HG03354 (cell line): ENCODE data around the gene IL20RA.
"Not testable (repeated sequence)": the region's sequence is repeated elsewhere in the genome, so short reads cannot be mapped to it uniquely, and the experiment has no call there.

ENCODE experiments used
- ATAC-seq: cut with Tn5 transposase; IDR thresholded peaks from one replicate; pipeline ENCODE4 v1.9.1; 2021; ENCODE audit warnings: mild to moderate bottlenecking; ENCODE audit not compliant: unreplicated experiment, poor library complexity, severe bottlenecking

The IL20RA gene, protein sequence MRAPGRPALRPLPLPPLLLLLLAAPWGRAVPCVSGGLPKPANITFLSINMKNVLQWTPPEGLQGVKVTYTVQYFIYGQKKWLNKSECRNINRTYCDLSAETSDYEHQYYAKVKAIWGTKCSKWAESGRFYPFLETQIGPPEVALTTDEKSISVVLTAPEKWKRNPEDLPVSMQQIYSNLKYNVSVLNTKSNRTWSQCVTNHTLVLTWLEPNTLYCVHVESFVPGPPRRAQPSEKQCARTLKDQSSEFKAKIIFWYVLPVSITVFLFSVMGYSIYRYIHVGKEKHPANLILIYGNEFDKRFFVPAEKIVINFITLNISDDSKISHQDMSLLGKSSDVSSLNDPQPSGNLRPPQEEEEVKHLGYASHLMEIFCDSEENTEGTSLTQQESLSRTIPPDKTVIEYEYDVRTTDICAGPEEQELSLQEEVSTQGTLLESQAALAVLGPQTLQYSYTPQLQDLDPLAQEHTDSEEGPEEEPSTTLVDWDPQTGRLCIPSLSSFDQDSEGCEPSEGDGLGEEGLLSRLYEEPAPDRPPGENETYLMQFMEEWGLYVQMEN

DNA sequence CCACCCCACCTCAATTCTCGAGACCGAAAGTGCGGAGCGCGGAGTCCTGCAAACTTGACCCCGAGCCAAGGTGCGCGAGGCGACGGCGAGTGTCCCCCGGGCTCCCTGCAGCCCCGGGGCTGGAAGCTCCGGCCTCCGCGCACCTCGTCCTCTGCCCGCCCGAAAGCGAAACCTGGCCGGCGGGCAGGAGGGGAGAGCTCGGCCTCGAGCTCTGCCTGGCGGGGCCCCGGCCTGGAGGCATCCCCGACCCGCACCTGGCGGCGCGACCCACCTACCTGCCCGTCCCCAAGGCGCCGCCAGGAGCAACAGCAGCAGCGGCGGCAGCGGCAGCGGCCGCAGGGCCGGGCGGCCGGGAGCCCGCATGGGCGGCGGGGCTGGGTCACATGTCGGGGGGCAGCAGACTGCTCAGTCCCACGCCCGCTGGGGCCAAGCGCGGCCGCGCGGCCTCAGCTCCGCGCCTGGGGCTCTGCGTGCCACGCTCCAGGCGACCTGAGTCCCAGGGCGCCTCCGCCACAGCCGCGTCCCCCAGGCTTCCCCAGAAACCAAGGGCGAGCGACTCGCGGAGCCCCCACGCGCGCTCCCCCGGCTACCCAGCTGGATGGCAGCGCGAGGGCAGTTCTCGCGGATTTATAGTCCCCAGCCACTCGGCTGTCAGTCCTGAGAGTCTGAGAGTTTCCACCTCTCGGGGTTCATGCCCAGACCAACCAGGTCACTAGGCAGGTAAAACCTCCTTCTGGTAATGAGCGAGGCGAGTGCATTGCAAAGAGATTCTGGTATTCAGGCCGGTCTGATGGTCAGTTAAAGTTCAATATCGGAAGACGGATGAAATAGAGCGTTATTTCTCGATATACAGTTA is at the start of gene IL20RA:
Gene IL20RA, minus strand, starts transcription at position 600 of the 856 bp plus-strand sequence. Its CDS starts 237 bp downstream, at position 363.
- ATAC-seq, result no peak

DNA sequence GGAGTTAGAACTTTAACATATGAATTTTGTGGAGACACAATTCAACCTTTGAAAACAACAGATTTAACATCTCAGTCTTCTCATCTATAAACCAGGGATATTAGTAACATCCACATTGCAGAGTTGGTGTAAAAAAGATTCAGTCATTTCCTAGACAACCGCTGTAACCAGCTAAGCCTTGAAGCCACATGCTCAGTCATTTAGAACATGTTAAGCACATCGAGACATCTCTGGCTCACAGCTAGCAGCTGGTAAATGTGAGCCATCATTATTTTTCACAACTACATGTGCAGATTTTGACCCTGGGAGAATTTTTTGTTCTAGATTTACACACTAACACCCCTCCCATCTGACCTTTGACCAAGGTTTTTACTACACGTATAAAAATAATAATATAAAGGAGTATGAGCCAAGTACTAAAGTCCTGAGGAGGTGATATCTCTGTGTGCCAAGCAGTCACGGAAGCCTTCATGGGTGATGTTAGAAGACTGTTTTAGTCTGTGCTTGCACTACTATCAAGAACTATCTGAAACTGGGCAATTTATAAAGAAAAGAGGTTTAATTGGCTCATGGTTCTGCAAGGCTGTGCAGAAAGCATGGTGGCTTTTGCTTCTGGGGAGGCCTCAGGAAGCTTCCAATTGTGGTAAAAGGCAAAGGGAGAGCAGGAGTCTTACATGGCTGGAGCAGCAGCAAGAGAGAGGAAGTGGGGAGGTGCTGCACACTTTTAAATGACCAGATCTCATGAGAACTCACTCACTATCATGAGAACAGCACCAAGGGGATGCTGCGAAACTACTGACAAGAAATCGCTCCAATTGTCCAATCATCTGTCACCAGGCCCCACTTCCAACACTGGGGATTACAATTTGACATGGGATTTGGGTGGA is 48.7 kb upstream of the IL20RA start:
- no peak for ATAC-seq

DNA sequence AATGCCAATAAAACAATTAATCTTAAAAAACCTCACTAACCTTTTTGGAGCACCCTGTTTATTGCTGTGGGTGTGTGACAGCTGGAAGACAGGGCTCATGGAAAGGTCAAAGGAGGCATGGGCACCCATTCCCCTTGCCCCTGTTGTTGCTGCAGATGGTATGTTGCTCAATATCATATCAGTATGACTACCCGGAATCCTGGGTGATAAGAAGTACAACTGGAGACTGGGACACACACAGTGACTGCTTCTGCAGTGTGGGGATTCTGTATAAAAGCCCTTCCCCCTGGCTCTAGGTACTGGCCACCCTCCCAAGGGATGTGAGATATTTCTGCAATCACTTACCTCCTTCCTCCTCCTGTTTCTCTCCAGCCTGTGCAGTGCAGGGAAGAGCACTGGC is 47.3 kb upstream of the IL20RA start:
- no peak for ATAC-seq

DNA sequence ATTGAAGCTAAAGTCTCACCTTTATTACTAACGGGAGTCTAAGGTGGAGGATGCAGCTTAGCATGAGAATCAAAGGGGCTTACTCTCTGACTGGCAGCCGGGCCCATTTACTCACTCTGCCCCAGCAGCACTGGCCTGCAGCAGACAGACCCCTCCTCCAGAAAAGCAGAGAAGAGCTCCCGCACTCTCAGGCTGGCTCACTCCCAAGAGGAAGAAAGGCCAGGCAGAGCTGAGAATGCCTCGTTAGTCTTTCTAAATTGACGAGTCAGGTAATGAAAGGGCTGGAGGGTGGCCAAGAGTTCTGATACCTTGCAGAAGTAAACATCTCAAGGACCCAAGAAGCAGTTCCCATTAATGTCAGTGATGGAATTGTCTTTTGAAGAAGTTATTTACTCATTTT is 44.5 kb upstream of the IL20RA start:
- no peak for ATAC-seq

DNA sequence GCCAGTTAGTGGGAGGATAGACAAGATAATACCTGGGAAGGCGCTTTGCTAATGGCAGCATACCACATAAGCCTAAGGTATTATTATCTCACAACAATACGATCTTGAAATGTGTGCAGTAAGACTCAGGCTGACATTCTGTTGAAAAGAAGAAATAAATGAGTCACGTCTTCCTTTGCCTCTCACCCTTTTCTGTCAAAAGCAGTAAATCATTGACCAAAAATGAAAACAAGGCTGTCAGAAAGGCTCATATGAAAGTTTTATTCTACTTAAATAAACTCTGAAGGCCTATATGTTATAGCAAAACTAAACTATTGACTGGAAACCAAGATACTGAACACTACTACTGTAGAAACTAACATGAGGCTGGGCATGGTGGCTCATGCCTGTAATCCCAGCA is 43.1 kb upstream of the IL20RA start:
- ATAC-seq, result peak; percentile 76

DNA sequence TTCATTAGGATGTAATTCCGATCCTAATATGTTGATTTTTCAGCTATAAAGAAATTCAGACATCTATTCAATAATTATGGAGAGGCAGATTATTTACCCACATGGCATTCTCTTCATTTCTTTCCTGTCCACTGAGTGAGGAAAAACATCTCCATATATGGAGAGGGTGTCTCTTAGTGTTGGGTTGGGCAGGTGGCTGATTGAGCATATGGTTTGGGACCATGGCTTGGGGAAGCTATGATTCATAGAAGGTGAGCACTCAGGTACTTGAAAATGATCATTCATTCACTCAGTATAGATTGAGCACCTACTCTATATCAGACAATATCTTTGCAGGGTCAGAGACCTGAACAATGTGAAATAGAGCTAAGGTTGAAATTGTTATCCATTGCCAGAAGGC is 41.3 kb upstream of the IL20RA start:
- ATAC-seq, result no peak

DNA sequence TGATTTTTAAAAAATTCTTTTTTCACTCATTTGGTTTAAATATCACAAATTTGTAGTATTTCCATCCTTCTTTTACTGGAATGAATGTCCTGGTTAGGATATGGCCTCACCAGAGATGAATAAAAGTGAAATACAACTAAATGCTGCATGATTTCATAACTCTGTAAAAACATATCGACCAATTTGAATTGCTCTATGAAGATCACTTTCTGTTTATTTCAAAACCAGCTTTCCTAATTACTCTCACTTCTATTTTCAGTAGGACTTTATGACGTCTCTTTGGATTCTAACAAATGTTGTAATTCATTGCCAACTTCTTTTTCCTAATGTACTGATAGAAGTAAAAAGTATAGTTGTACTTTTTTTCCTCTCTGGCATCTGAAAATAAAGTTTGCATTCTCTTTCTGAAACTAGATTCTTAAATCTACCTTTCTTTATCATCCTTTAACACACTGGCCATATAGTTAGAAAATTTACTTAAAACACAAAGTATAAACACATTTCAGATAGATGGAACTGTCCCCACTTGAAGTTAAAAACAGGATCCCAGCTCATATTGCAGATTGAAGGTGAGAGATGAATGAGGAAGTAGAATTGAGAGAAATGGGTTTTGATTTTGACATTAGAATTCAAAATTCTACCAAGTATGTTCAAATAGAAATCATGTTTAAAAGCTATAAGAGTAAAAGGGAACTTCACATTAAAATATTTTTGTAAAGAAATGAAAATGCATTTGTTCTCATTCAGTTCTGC is 40.3 kb upstream of the IL20RA start:
- ATAC-seq, result no peak

DNA sequence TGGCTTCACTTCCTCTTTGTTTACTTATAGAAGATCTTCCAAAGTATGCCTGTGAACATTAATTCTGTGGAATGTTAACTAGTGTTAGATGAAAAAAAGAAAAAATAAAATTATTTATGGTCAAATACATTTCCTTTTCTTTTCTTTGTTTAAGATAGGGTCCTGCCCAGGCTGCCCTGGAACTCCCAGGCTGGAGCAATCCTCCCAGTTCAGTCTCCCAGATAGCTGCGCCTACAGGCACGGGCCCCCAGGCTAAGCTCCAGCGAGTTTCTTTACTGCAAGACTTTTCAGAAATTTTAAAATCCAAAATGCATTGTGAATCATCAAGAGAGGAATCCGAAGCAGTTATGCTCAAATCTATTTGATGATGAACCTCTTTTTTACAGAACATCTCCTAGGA is 39.3 kb upstream of the IL20RA start:
- no peak for ATAC-seq

DNA sequence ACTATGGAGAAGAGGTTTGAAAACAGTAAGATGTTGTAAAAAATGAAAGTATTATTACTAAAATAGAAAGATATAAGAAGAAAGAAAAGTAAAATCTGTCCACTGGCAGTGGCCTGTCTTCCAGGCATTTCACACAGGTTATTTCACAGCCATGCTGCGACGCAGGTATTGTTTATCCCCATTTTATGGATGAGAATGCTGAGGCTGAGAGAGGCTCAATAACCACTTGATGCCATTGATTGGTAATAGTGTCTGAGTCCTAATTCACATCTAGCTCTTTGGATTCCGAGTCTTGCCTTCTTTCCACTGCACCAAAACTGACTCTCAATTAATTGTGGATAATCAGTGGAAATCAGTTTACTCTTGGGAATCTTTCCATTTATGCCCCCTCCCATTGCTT is 37.2 kb upstream of the IL20RA start:
- ATAC-seq, result no peak

DNA sequence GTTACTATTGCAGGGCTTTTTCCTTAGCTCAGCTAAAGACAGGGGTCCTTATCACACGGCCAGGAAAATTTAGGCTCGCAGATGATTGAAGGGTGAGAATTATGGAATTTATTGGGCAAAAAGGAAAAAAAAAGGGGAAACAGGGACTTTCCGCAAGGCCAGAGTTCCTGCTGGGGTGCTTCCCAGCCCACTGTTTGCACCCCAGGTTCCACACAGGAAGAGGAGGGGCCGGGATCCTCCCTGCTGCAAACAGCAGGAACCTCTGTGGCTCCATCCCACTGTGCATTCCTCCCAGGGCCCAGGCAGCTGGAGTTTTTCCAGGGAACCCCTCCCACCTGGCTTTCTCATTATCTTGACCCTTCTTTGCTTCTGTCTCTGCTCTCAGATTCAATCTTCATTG is 35.9 kb upstream of the IL20RA start:
- ATAC-seq, result no peak

DNA sequence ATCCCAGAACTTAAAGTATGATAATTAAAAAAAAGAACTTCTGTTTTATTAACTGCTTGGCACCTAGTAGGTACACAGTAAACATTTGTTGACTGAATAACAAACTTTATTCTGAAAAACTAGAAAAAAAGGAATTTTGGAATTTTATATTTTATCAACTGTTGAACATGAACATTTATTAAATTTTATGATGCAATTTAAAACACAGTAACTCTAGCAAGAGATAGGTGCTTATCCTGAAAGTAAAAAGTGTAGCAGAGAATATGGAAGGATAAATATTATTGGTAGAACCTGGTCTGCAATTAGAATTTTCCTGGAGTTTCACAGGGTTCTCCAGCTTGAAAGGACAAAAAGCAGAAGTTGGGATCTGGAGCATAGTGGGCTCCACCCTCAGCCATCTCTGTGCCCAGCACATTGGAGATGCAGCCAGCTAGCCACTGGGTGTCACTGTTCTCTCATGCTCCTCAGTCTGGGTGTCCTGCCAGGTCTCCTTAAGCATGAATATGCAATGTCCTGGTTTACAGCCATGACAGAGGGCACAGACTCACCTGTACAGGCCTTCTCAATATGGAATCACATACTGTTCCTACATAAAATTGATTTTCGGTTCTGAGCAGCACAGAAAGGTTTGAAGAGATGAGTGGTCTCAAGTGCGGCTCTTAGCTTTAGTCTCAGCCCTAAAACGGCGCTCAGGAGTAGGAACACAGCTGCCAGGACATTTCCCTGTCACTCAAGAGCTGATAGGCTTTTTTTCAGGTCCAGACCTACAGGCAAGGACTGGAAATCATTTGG is 31.7 kb upstream of the IL20RA start:
- ATAC-seq, result peak; percentile 100

DNA sequence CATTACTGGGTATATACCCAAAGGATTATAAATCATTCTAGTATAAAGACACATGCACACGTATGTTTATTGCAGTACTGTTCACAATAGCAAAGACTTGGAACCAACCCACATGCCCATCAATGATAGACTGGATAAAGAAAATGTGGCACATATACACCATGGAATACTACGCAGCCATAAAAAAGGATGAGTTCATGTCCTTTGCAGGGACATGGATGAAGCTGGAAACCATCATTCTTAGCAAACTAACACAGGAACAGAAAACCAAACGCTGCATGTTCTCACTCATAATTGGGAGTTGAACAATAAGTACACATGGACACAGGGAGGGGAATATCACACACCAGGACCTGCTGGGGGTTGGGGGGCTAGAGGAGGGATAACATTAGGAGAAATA is 31.0 kb upstream of the IL20RA start:
- not testable (repeated sequence) for ATAC-seq

DNA sequence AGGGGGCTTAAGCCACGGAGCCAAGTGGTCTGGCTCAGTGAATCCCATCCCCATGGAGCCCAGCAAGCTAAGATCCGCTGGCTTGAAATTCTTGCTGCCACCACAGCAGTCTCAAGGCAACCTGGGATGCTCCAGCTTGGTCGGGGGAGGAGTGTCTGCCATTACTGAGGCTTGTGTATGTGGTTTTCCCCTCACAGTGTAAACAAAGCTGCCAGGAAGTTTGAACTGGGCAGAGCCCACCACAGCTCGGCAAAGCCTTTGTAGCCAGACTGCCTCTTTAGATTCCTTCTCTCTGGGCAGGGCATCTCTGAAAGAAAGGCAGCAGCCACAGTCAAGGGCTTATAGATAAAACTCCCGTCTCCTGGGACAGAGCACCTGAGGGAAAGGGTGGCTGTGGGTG is 25.5 kb upstream of the IL20RA start:
- ATAC-seq, result no peak

DNA sequence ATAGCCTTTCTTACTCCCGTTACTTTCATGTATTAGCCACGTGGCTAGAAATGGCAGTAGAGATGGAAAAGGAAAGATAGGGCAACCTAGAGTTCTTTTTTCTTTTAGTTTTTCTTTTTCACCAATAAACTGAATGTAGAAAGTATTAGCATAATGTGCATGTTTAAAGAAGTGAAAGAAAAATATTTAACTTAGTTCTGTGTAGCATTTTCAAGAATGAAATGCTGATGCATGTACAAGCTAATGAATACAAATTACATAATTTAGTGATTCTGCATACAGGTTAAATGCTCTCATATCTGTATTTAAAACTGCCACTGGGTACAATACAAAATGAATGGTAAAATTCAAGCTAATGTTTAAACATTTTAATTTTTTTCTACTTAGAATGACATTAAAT is 22.6 kb upstream of the IL20RA start:
- no peak for ATAC-seq

DNA sequence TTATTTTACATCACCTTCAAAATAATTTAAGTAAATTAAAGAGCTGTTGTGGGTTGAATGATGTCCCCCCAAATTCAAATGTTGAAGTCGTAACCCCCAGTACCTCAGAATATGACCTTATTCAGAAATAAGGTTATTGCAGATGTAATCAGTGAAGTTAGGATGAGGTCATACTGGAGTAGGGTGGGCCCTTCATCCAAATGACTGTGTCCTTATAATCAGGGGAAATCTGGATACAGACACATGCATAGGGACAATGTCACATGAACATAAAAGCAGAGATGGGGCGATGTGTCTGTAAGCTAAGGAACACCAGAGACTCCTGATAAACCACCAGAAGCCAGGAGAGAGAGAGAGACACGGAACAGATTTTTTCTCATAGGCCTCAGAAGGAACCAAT is 13.3 kb upstream of the IL20RA start:
- no peak for ATAC-seq

DNA sequence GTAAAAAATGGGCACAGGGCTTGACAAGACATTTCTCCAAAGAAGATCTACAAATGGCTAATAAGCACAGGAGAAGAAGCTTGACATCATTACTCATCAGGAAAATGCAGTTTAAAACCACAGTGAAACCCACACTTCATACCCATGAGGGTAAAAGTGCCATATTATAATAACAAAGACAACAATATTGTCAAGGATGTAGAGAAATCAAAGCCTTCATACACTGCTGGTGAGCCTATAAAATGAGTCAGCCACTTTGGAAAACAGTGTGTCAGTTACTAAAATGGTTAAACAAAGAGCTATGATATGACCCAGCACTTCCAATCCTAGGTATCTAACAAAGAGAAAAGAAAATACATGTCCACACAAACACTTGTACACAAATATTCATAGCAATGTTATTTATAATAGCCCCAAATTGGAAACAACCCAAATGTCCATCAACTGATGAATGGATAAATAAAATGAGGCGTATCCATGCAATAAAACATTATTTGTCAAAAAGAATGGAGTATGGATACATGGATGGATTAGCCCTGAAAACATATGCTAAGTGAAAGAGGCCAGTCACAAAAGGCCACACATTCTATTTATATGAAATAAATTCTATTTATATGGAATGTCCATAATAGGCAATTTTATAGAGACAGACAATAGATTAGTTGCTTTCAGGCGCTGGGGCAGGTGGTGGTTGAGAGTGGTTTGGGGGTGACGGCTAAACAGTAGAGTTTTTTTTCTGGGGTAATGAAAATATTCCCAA is 11.5 kb upstream of the IL20RA start:
- ATAC-seq, result no peak

DNA sequence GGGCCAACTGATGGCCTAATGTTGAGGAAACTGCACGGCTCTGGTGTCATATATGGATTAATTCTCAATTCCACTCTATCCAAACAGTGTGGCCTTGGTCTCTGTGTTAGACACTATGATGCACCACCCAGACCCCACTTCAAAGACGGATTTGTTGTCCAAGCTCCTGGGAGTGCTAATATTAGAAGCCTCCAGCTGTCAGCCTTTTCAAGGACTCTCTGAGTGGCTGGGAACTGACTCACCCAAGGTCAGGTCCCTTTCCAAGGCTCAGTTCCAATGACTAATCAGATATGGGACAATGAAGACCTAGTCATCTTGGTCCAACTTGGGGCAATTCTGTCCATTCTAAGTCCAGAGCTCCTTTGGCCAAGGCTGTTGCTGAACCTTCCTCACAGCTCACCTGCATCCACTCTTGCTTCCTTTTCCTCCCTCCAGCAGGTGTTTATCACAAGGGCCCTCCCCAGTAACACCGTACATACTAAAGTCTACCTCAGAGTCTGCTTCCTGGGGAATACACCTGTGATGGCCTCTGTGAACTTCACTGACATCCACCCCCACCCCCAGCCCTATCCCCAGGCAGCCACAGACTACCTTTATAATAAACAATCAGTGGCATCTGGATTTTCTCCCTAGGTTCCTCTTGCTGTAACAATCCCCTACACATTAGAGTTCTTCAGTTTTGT is 7.2 kb upstream of the IL20RA start:
- no peak for ATAC-seq
